ENCODE data around the gene LILRB4. TPM values are rescaled to one million over a fixed set of nuclear protein-coding genes. Genes with fewer than 3 reads are reported as not detected.
"Not testable (repeated sequence)": the region's sequence is repeated elsewhere in the genome, so short reads cannot be mapped to it uniquely, and the experiment has no call there.

Gene LILRB4
- not detected for total RNA-seq

- Mint-ChIP-seq H3K4me1 (peaks cover 5% of the 10 kb centered on the region), H3K9me3 (ENCODE audit: low read depth) (no peaks in the 10 kb centered on the region), H3K27me3 (peaks cover 28% of the 10 kb centered on the region), H3K36me3 (ENCODE audit: low read depth) (no peaks in the 10 kb centered on the region), H3K4me3 (no peak within 1 kb of the TSS), H3K27ac (no peak within 1 kb of the TSS)
- DNase-seq (no peak), ATAC-seq (no peak)
- intact Hi-C loops (cut with DNase I, micrococcal nuclease) = no loop called here
- POLR2A ChIA-PET = no interaction called here
- CTCF ChIA-PET = no interaction called here
These were observed at the start of gene LILRB4 for GRCh38 chr19:54662730-54663129. TSS of gene LILRB4 (plus strand) at chr19:54662985. CDS start at chr19:54663034, 49 bp downstream.

GRCh38 chr19:54614726-54615125, 48.1 kb upstream of the LILRB4 start:
- Mint-ChIP-seq H3K4me1 (no peaks in the 10 kb centered on the region), H3K4me3 (no peak overlapping the region), H3K9me3 (ENCODE audit: low read depth) (peaks cover 5% of the 10 kb centered on the region), H3K27ac (no peak overlapping the region), H3K27me3 (peaks cover 12% of the 10 kb centered on the region), H3K36me3 (ENCODE audit: low read depth) (no peaks in the 10 kb centered on the region)
- DNase-seq = no peak
- POLR2A ChIA-PET = interaction anchor here (0.6 kb wide), 1 partner anchor 1548 kb away, joined by 3 read pairs; no protein-coding TSS in a partner anchor
- CTCF ChIA-PET = interaction anchor here (1.1 kb wide), 1 partner anchor 89 kb away, joined by 3 read pairs; no protein-coding TSS in a partner anchor
- intact Hi-C loops (cut with DNase I, micrococcal nuclease) = no loop called here
- no peak for ATAC-seq

- peaks cover 12% of the 10 kb centered on the region for H3K27me3 Mint-ChIP-seq
- intact Hi-C loops (cut with DNase I, micrococcal nuclease) = no loop called here
- CTCF ChIA-PET = interaction anchor here (0.6 to 0.9 kb wide), 2 partner anchors 58 to 539 kb away, joined by 3 to 4 read pairs; no protein-coding TSS in a partner anchor
- H3K4me3 Mint-ChIP-seq = no peak overlapping the region
- POLR2A ChIA-PET = no interaction called here
- ATAC-seq (no peak), DNase-seq (no peak)
- H3K9me3 Mint-ChIP-seq (ENCODE audit: low read depth) = peaks cover 5% of the 10 kb centered on the region
- H3K36me3 Mint-ChIP-seq (ENCODE audit: low read depth) = no peaks in the 10 kb centered on the region
- H3K4me1 Mint-ChIP-seq = no peaks in the 10 kb centered on the region
- no peak overlapping the region for H3K27ac Mint-ChIP-seq
These were observed 46.7 kb upstream of the LILRB4 start for GRCh38 chr19:54616057-54616456.

GRCh38 chr19:54616821-54617560, 45.8 kb upstream of the LILRB4 start:
- ChIA-PET CTCF (interaction anchor here (0.6 to 0.9 kb wide), 3 partner anchors 57 to 792 kb away, joined by 3 to 4 read pairs (median 3); no protein-coding TSS in a partner anchor), POLR2A (no interaction called here)
- H3K4me1 Mint-ChIP-seq = no peaks in the 10 kb centered on the region
- intact Hi-C loops (cut with DNase I, micrococcal nuclease) = no loop called here
- H3K27me3 Mint-ChIP-seq = peaks cover 12% of the 10 kb centered on the region
- H3K4me3 Mint-ChIP-seq = no peak overlapping the region
- H3K27ac Mint-ChIP-seq = no peak overlapping the region
- H3K9me3 Mint-ChIP-seq (ENCODE audit: low read depth) = peaks cover 5% of the 10 kb centered on the region
- DNase-seq (no peak), ATAC-seq (no peak)
- H3K36me3 Mint-ChIP-seq (ENCODE audit: low read depth) = no peaks in the 10 kb centered on the region

GRCh38 chr19:54620464-54620863, 42.3 kb upstream of the LILRB4 start:
- ATAC-seq (no peak), DNase-seq (no peak)
- intact Hi-C loops (cut with DNase I, micrococcal nuclease) = no loop called here
- Mint-ChIP-seq H3K4me1 (no peaks in the 10 kb centered on the region), H3K36me3 (ENCODE audit: low read depth) (no peaks in the 10 kb centered on the region), H3K27me3 (peaks cover 9% of the 10 kb centered on the region), H3K9me3 (ENCODE audit: low read depth) (peaks cover 2% of the 10 kb centered on the region), H3K4me3 (no peak overlapping the region), H3K27ac (no peak overlapping the region)
- ChIA-PET POLR2A (no interaction called here), CTCF (no interaction called here)

- Mint-ChIP-seq H3K36me3 (ENCODE audit: low read depth) (no peaks in the 10 kb centered on the region), H3K9me3 (ENCODE audit: low read depth) (no peaks in the 10 kb centered on the region), H3K4me3 (no peak overlapping the region), H3K27me3 (peaks cover 7% of the 10 kb centered on the region), H3K27ac (no peak overlapping the region), H3K4me1 (no peaks in the 10 kb centered on the region)
- no peak for ATAC-seq
- intact Hi-C loops (cut with DNase I, micrococcal nuclease) = no loop called here
- ChIA-PET POLR2A (no interaction called here), CTCF (interaction anchor here (0.7 kb wide), 1 partner anchor 34 kb away, joined by 4 read pairs; no protein-coding TSS in a partner anchor)
- DNase-seq = no peak
These were observed 40.4 kb upstream of the LILRB4 start for GRCh38 chr19:54622431-54622830.

GRCh38 chr19:54624234-54624633, 38.6 kb upstream of the LILRB4 start:
- ATAC-seq; H3K4me3 Mint-ChIP-seq; H3K27ac Mint-ChIP-seq; DNase-seq; intact Hi-C loops (cut with DNase I, micrococcal nuclease); H3K4me1 Mint-ChIP-seq; H3K9me3 Mint-ChIP-seq (ENCODE audit: low read depth); POLR2A ChIA-PET; H3K36me3 Mint-ChIP-seq (ENCODE audit: low read depth); CTCF ChIA-PET: not testable (repeated sequence)
- H3K27me3 Mint-ChIP-seq = peaks cover 11% of the 10 kb centered on the region

GRCh38 chr19:54624934-54625730, 37.7 kb upstream of the LILRB4 start:
- H3K36me3 Mint-ChIP-seq (ENCODE audit: low read depth); DNase-seq; H3K4me1 Mint-ChIP-seq; POLR2A ChIA-PET; ATAC-seq; H3K4me3 Mint-ChIP-seq; H3K27ac Mint-ChIP-seq; CTCF ChIA-PET; intact Hi-C loops (cut with DNase I, micrococcal nuclease); H3K9me3 Mint-ChIP-seq (ENCODE audit: low read depth): not testable (repeated sequence)
- peaks cover 17% of the 10 kb centered on the region for H3K27me3 Mint-ChIP-seq

GRCh38 chr19:54626757-54627156, 36.0 kb upstream of the LILRB4 start:
- intact Hi-C loops (cut with DNase I, micrococcal nuclease) = no loop called here
- no peak for ATAC-seq
- no peak overlapping the region for H3K27ac Mint-ChIP-seq
- ChIA-PET POLR2A (no interaction called here), CTCF (no interaction called here)
- no peaks in the 10 kb centered on the region for H3K4me1 Mint-ChIP-seq
- H3K4me3 Mint-ChIP-seq = no peak overlapping the region
- no peak for DNase-seq
- peaks cover 21% of the 10 kb centered on the region for H3K27me3 Mint-ChIP-seq
- no peaks in the 10 kb centered on the region for H3K36me3 Mint-ChIP-seq (ENCODE audit: low read depth)
- H3K9me3 Mint-ChIP-seq (ENCODE audit: low read depth) = no peaks in the 10 kb centered on the region

- intact Hi-C loops (cut with DNase I, micrococcal nuclease); POLR2A ChIA-PET; H3K4me3 Mint-ChIP-seq; ATAC-seq; H3K36me3 Mint-ChIP-seq (ENCODE audit: low read depth); CTCF ChIA-PET; H3K27ac Mint-ChIP-seq; H3K9me3 Mint-ChIP-seq (ENCODE audit: low read depth); H3K4me1 Mint-ChIP-seq; DNase-seq: not testable (repeated sequence)
- peaks cover 21% of the 10 kb centered on the region for H3K27me3 Mint-ChIP-seq
These were observed 34.9 kb upstream of the LILRB4 start for GRCh38 chr19:54627912-54628311.

GRCh38 chr19:54630262-54630661, 32.5 kb upstream of the LILRB4 start, which contains the start of gene LILRB1:
TSS of gene LILRB1 (plus strand) at chr19:54630484. CDS start at chr19:54631074, 590 bp downstream.
- H3K27me3 Mint-ChIP-seq = peaks cover 19% of the 10 kb centered on the region
- ATAC-seq; H3K27ac Mint-ChIP-seq; POLR2A ChIA-PET; H3K4me1 Mint-ChIP-seq; DNase-seq; H3K36me3 Mint-ChIP-seq (ENCODE audit: low read depth); H3K4me3 Mint-ChIP-seq; H3K9me3 Mint-ChIP-seq (ENCODE audit: low read depth); CTCF ChIA-PET: not testable (repeated sequence)
- intact Hi-C loops (cut with DNase I, micrococcal nuclease) = loop anchor here in 1 of 2 experiments (5.0 kb wide), 2 partner anchors 333 to 348 kb away; partner anchors contain the start of gene LILRB2

Measured in activated CD4-positive, alpha-beta T cell treated with anti-CD3 and anti-CD28 coated beads for 36 hours (primary cell).